Measurements from ENCODE around the gene DNM2.
"Not testable (repeated sequence)": the region's sequence is repeated elsewhere in the genome, so short reads cannot be mapped to it uniquely, and the experiment has no call there.

Gene DNM2

DNA sequence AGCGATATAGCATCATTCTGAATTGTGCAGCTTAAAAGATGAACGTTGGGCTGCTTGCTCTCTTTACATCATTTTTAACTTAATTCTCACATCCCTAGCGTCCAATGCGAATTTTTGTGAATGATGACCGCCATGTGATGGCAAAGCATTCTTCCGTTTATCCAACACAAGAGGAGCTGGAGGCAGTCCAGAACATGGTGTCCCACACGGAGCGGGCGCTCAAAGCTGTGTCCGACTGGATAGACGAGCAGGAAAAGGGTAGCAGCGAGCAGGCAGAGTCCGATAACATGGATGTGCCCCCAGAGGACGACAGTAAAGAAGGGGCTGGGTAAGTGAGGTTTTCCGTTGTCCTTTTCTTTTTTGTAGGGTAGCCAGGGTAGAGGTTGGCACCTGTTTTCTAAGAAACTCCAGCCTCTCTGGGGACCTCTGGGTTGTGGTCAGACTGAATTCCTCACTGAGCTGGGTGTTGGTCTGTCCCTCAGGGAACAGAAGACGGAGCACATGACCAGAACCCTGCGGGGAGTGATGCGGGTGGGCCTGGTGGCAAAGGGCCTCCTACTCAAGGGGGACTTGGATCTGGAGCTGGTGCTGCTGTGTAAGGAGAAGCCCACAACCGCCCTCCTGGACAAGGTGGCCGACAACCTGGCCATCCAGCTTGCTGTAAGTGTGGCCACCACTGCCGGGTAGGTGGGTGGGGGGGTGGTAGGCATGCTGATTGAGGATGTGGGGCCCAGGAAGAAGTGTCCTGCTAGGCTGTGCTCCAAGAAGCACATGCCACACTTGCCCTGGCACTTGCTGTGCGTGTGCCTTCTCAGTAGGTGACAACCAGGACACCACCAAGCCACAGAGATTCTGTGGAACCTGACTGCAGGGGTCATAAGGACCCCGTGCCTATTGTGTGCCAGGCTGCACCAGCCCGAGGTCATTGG lies 46.7 kb upstream of the DNM2 start:
- Histone ChIP-seq H2AFZ (ENCODE audit: low read length) (no peak overlapping the region), H3K23ac (ENCODE audit: low read depth, low read length, poor library complexity) (no peak overlapping the region), H3K79me1 (ENCODE audit: low read depth, low read length) (peaks cover 7% of the 10 kb centered on the region), H2BK15ac (ENCODE audit: low read length) (no peak overlapping the region), H3K4me1 (ENCODE audit: control insufficient read depth in 2 of 2, insufficient read depth in 1 of 2, low read depth in 1 of 2, low read length in 2 of 2) (peaks cover 0 to 1% of the 10 kb centered on the region in 2 donors), H2BK12ac (ENCODE audit: low read length) (no peak overlapping the region), H3K27ac (replicated peaks; ENCODE audit: low read length) (no peak overlapping the region), H2BK5ac (ENCODE audit: low read length) (no peak overlapping the region), H2BK120ac (ENCODE audit: low read depth, low read length) (no peak overlapping the region), H4K8ac (ENCODE audit: low read depth, low read length) (no peak overlapping the region), H3K18ac (ENCODE audit: low read length) (no peak overlapping the region), H3K27me3 (ENCODE audit: control insufficient read depth in 3 of 3, insufficient read depth in 3 of 3, low read depth in 1 of 3, low read length in 3 of 3) (no peaks in the 10 kb centered on the region), H3K9ac (ENCODE audit: low read depth, low read length, poor library complexity) (no peak overlapping the region), H3K4me2 (ENCODE audit: insufficient read depth, low read length, poor library complexity, severe bottlenecking) (no peak overlapping the region), H3K4ac (ENCODE audit: low read length) (no peak overlapping the region), H3K4me3 (ENCODE audit: low read length in 2 of 2) (no peak overlapping the region), H3K36me3 (replicated peaks in 1 of 2; ENCODE audit: control insufficient read depth in 2 of 2, insufficient read depth in 2 of 2, low read length in 2 of 2) (peaks cover 49 to 96% of the 10 kb centered on the region in 2 donors), H2AK5ac (ENCODE audit: low read depth, low read length) (no peak overlapping the region), H3K14ac (ENCODE audit: low read length) (no peak overlapping the region), H4K91ac (ENCODE audit: low read depth, low read length, poor library complexity) (no peak overlapping the region), H3K9me3 (replicated peaks in 1 of 2; ENCODE audit: control insufficient read depth in 2 of 2, insufficient read depth in 1 of 2, low read depth in 1 of 2, low read length in 2 of 2) (no peaks in the 10 kb centered on the region)
- no peak for DNase-seq (ENCODE audit: low spot score)
- no CpG with 5 or more reads among the region's 24 CpGs for WGBS, 2 donors (ENCODE audit: extremely low coverage in 2 of 2, insufficient read length in 2 of 2, insufficient replicate concordance in 1 of 2)

DNA sequence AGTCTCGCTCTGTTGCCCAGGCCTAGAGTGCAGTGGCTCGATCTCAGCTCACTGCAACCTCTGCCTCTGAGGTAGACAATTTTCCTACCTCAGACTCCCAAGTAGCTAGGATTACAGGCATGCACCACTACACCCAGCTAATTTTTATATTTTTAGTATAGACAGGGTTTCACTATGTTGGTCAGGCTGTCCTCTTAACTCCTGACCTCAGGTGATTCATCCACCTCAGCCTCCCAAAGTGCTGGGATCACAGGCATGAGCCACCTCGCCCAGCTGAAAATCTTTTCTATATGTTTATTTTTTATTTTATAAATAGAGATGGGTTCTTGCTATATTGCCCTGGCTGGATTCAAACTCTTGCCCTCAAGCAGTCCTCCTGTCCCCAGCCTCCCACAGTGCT lies 46.0 kb upstream of the DNM2 start:
- H3K4me1 ChIP-seq (ENCODE audit: control insufficient read depth in 2 of 2, insufficient read depth in 1 of 2, low read depth in 1 of 2, low read length in 2 of 2); H3K9me3 ChIP-seq (replicated peaks in 1 of 2; ENCODE audit: control insufficient read depth in 2 of 2, insufficient read depth in 1 of 2, low read depth in 1 of 2, low read length in 2 of 2): not testable (repeated sequence)
- H3K36me3 ChIP-seq (replicated peaks in 1 of 2; ENCODE audit: control insufficient read depth in 2 of 2, insufficient read depth in 2 of 2, low read length in 2 of 2): peaks cover 47 to 92% of the 10 kb centered on the region in 2 donors

DNA sequence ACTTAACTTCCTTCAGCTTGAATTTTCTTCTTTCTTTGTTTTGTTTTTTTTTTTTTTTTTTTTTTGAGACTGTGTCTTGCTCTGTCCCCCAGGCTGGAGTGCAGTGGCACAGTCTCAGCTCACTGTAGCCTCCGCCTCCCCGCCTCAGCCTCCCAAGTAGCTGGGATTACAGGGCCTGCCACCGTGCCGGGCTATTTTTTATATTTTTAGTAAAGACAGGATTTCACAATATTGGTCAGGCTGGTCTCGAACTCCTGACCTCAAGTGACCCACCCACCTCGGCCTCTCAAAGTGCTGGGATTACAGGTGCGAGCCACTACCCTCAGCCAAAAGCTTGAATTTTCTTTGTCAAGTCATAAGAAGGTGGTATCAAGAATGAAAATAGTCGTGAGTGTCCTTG lies 42.7 kb upstream of the DNM2 start:
- H3K14ac ChIP-seq (ENCODE audit: low read length): not testable (repeated sequence)
- WGBS, 2 donors (ENCODE audit: extremely low coverage in 2 of 2, insufficient read length in 2 of 2, insufficient replicate concordance in 1 of 2): no CpG with 5 or more reads among the region's 8 CpGs

More for the DNA sequence above, 46.0 kb upstream of the DNM2 start:
- not testable (repeated sequence) for H3K4me3 ChIP-seq (ENCODE audit: low read length in 2 of 2); H2BK120ac ChIP-seq (ENCODE audit: low read depth, low read length); H3K14ac ChIP-seq (ENCODE audit: low read length); H3K27me3 ChIP-seq (ENCODE audit: control insufficient read depth in 3 of 3, insufficient read depth in 3 of 3, low read depth in 1 of 3, low read length in 3 of 3); H4K91ac ChIP-seq (ENCODE audit: low read depth, low read length, poor library complexity); DNase-seq (ENCODE audit: low spot score); H2AFZ ChIP-seq (ENCODE audit: low read length); H3K4me2 ChIP-seq (ENCODE audit: insufficient read depth, low read length, poor library complexity, severe bottlenecking); H3K23ac ChIP-seq (ENCODE audit: low read depth, low read length, poor library complexity); H2AK5ac ChIP-seq (ENCODE audit: low read depth, low read length); H4K8ac ChIP-seq (ENCODE audit: low read depth, low read length); H3K9ac ChIP-seq (ENCODE audit: low read depth, low read length, poor library complexity); H2BK12ac ChIP-seq (ENCODE audit: low read length); H2BK15ac ChIP-seq (ENCODE audit: low read length); H3K79me1 ChIP-seq (ENCODE audit: low read depth, low read length); H3K27ac ChIP-seq (replicated peaks; ENCODE audit: low read length); H2BK5ac ChIP-seq (ENCODE audit: low read length); H3K4ac ChIP-seq (ENCODE audit: low read length); H3K18ac ChIP-seq (ENCODE audit: low read length)
- WGBS, 2 donors (ENCODE audit: extremely low coverage in 2 of 2, insufficient read length in 2 of 2, insufficient replicate concordance in 1 of 2): no CpG with 5 or more reads among the region's 3 CpGs

DNA sequence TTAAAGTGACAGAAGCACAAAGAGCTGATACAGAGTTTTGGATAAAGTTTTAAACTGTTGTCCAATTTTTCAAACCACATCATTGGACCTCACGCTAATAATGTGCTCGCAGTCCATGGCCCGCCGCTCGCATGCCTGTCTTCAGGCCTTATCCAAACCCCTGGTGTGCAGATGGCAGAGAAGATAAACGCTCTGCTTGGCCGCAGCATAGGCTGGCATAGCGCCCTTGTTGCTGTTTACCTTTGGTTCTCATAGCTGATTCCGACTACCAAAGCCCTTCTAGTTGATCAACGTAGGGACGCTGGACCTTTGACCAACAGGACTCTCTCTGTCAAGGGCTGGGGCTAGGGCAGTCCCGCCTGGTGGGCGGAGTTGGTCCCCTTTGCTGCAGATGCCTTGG lies 40.1 kb upstream of the DNM2 start:
- Histone ChIP-seq H4K8ac (ENCODE audit: low read depth, low read length) (no peak overlapping the region), H3K27ac (replicated peaks; ENCODE audit: low read length) (no peak overlapping the region), H3K27me3 (ENCODE audit: control insufficient read depth in 3 of 3, insufficient read depth in 3 of 3, low read depth in 1 of 3, low read length in 3 of 3) (no peaks in the 10 kb centered on the region), H3K79me1 (ENCODE audit: low read depth, low read length) (peaks cover 37% of the 10 kb centered on the region), H2BK15ac (ENCODE audit: low read length) (no peak overlapping the region), H2BK12ac (ENCODE audit: low read length) (no peak overlapping the region), H3K4me3 (ENCODE audit: low read length in 2 of 2) (no peak overlapping the region), H3K14ac (ENCODE audit: low read length) (no peak overlapping the region), H2AFZ (ENCODE audit: low read length) (no peak overlapping the region), H3K9me3 (replicated peaks in 1 of 2; ENCODE audit: control insufficient read depth in 2 of 2, insufficient read depth in 1 of 2, low read depth in 1 of 2, low read length in 2 of 2) (peaks cover 0 to 2% of the 10 kb centered on the region in 2 donors), H3K36me3 (replicated peaks in 1 of 2; ENCODE audit: control insufficient read depth in 2 of 2, insufficient read depth in 2 of 2, low read length in 2 of 2) (peaks cover 76 to 96% of the 10 kb centered on the region in 2 donors), H3K23ac (ENCODE audit: low read depth, low read length, poor library complexity) (no peak overlapping the region), H3K4me1 (ENCODE audit: control insufficient read depth in 2 of 2, insufficient read depth in 1 of 2, low read depth in 1 of 2, low read length in 2 of 2) (no peaks in the 10 kb centered on the region), H2BK5ac (ENCODE audit: low read length) (no peak overlapping the region), H3K9ac (ENCODE audit: low read depth, low read length, poor library complexity) (no peak overlapping the region), H2AK5ac (ENCODE audit: low read depth, low read length) (no peak overlapping the region), H3K4me2 (ENCODE audit: insufficient read depth, low read length, poor library complexity, severe bottlenecking) (no peak overlapping the region), H4K91ac (ENCODE audit: low read depth, low read length, poor library complexity) (no peak overlapping the region), H3K18ac (ENCODE audit: low read length) (no peak overlapping the region), H3K4ac (ENCODE audit: low read length) (no peak overlapping the region), H2BK120ac (ENCODE audit: low read depth, low read length) (no peak overlapping the region)
- WGBS, 2 donors (ENCODE audit: extremely low coverage in 2 of 2, insufficient read length in 2 of 2, insufficient replicate concordance in 1 of 2): no CpG with 5 or more reads among the region's 13 CpGs
- DNase-seq (ENCODE audit: low spot score): no peak

More for the DNA sequence above, 42.7 kb upstream of the DNM2 start:
- Histone ChIP-seq H3K79me1 (ENCODE audit: low read depth, low read length) (peaks cover 17% of the 10 kb centered on the region), H3K36me3 (replicated peaks in 1 of 2; ENCODE audit: control insufficient read depth in 2 of 2, insufficient read depth in 2 of 2, low read length in 2 of 2) (peaks cover 73 to 96% of the 10 kb centered on the region in 2 donors)
- H2AFZ ChIP-seq (ENCODE audit: low read length); H3K9ac ChIP-seq (ENCODE audit: low read depth, low read length, poor library complexity); H2BK12ac ChIP-seq (ENCODE audit: low read length); H3K23ac ChIP-seq (ENCODE audit: low read depth, low read length, poor library complexity); H3K18ac ChIP-seq (ENCODE audit: low read length); H4K91ac ChIP-seq (ENCODE audit: low read depth, low read length, poor library complexity); H2BK5ac ChIP-seq (ENCODE audit: low read length); H4K8ac ChIP-seq (ENCODE audit: low read depth, low read length); H3K4me3 ChIP-seq (ENCODE audit: low read length in 2 of 2); H3K27me3 ChIP-seq (ENCODE audit: control insufficient read depth in 3 of 3, insufficient read depth in 3 of 3, low read depth in 1 of 3, low read length in 3 of 3); H2BK15ac ChIP-seq (ENCODE audit: low read length); H2BK120ac ChIP-seq (ENCODE audit: low read depth, low read length); DNase-seq (ENCODE audit: low spot score); H3K4ac ChIP-seq (ENCODE audit: low read length); H2AK5ac ChIP-seq (ENCODE audit: low read depth, low read length); H3K4me1 ChIP-seq (ENCODE audit: control insufficient read depth in 2 of 2, insufficient read depth in 1 of 2, low read depth in 1 of 2, low read length in 2 of 2); H3K9me3 ChIP-seq (replicated peaks in 1 of 2; ENCODE audit: control insufficient read depth in 2 of 2, insufficient read depth in 1 of 2, low read depth in 1 of 2, low read length in 2 of 2); H3K4me2 ChIP-seq (ENCODE audit: insufficient read depth, low read length, poor library complexity, severe bottlenecking); H3K27ac ChIP-seq (replicated peaks; ENCODE audit: low read length): not testable (repeated sequence)

Data from neuronal stem cell (in vitro differentiated cells).